ENCODE measurements around the gene MLST8.

DNA sequence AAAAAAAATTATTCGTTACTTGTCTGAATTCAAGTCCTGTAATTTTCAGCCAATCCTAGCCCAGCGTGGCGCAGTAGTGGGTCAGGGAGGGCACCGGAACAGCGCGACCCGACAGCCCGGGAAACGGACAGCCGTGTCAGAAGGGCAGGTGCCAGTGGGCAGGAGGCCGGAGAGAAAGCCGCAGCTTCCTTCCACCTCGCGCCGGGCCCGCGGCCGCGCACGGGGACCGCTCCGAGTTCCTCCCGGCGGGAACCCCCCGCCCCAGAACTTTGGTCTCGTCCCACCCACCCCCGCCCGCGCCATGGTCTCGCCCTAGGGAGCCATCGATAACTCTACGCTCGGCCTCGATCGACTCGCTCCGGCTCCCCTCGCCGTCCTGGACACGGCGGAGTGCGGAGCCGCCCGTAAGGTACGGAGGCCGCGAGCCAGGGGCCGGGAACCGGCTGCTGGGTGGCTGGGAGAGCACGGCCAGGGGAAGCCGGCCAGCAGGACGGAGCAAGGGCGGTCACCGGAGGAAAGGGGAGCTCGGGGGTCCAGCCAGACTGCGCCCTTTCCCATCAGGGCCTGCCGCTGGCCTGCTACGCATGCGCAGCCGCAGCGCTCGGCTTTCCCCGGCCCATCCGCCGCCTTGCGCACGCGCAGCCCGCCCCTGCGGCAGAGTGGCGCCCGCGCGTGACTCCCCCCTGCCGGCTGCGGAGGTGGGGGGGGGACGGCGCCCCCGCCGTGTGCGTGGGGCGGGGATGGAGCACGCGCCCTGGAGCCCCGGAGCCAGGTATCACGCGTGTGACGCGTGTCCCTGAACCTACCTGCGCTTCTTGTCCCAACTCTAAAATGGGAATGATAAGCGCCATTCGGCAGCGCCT is at the start of gene MLST8:
- TF ChIP-seq POLR2A (IDR thresholded peaks at IDR 0.05): peak; percentile 61 to 91 (median 86)
- TF ChIP-seq, protein P1, sequence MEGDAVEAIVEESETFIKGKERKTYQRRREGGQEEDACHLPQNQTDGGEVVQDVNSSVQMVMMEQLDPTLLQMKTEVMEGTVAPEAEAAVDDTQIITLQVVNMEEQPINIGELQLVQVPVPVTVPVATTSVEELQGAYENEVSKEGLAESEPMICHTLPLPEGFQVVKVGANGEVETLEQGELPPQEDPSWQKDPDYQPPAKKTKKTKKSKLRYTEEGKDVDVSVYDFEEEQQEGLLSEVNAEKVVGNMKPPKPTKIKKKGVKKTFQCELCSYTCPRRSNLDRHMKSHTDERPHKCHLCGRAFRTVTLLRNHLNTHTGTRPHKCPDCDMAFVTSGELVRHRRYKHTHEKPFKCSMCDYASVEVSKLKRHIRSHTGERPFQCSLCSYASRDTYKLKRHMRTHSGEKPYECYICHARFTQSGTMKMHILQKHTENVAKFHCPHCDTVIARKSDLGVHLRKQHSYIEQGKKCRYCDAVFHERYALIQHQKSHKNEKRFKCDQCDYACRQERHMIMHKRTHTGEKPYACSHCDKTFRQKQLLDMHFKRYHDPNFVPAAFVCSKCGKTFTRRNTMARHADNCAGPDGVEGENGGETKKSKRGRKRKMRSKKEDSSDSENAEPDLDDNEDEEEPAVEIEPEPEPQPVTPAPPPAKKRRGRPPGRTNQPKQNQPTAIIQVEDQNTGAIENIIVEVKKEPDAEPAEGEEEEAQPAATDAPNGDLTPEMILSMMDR (IDR thresholded peaks at IDR 0.05): peak in 3 of 7 experiments; percentile 13 to 27 (median 15)

All from body of pancreas (tissue), 4 donors.